GM23338 (cell line): ENCODE data around the gene HPS5. TPM values are rescaled to one million over a fixed set of nuclear protein-coding genes. Genes with fewer than 3 reads are reported as not detected.

Source experiments
- ATAC-seq: fragments of 200-7000 bp; cut with Tn5 transposase; 3 replicates; pipeline ENCODE4 v1.9.1; 2020
- DNase-seq: peaks from one replicate; pipeline ENCODE4 v3.0.0-alpha.2; 2015; ENCODE audit warnings: low spot score
- H2AFZ ChIP-seq: fragments of 200-600 bp; sonication (generic); 2 replicates; pipeline ENCODE4 v1.8.0; 2016; ENCODE audit warnings: antibody characterized with exemption, mild to moderate bottlenecking, moderate library complexity
- H3F3A ChIP-seq: fragments of 200-600 bp; sonication (generic); replicated peaks from 2 replicates; pipeline ENCODE4 v1.8.0; 2017; ENCODE audit warnings: antibody characterized with exemption, mixed run types, low read depth
- H3K27ac ChIP-seq: fragments of 200-600 bp; sonication (generic); 2 replicates; pipeline ENCODE4 v1.6.1; 2016; ENCODE audit warnings: low read depth
- H3K27me3 ChIP-seq: fragments of 200-600 bp; sonication (generic); 2 replicates; pipeline ENCODE4 v1.8.0; 2016; ENCODE audit warnings: mild to moderate bottlenecking, mixed run types, moderate library complexity; ENCODE audit not compliant: insufficient read depth
- H3K36me3 ChIP-seq: fragments of 200-600 bp; sonication (generic); 2 replicates; pipeline ENCODE4 v1.8.0; 2016; ENCODE audit warnings: mild to moderate bottlenecking; ENCODE audit not compliant: insufficient read depth
- H3K4me1 ChIP-seq: fragments of 200-600 bp; sonication (generic); 2 replicates; pipeline ENCODE4 v1.8.0; 2016; ENCODE audit warnings: mild to moderate bottlenecking, moderate library complexity; ENCODE audit not compliant: insufficient read depth
- H3K4me2 ChIP-seq: fragments of 200-600 bp; sonication (generic); 2 replicates; pipeline ENCODE4 v1.7.1; 2017; ENCODE audit warnings: mixed run types
- H3K4me3 ChIP-seq: fragments of 200-600 bp; sonication (generic); 2 replicates; pipeline ENCODE4 v1.6.1; 2016; ENCODE audit warnings: mixed run types
- H3K79me2 ChIP-seq: fragments of 200-600 bp; sonication (generic); replicated peaks from 2 replicates; pipeline ENCODE4 v1.8.0; 2017; ENCODE audit warnings: mild to moderate bottlenecking; ENCODE audit not compliant: insufficient read depth
- H3K9me2 ChIP-seq: fragments of 200-600 bp; sonication (generic); 2 replicates; pipeline ENCODE4 v1.8.0; 2017; ENCODE audit not compliant: insufficient read depth
- H4K20me1 ChIP-seq: fragments of 200-600 bp; sonication (generic); replicated peaks from 2 replicates; pipeline ENCODE4 v1.8.0; 2017; ENCODE audit warnings: mild to moderate bottlenecking; ENCODE audit not compliant: insufficient read depth
- H3K27ac Mint-ChIP-seq: 2 replicates; pipeline ENCODE4 v1.8.0; 2020; ENCODE audit warnings: inconsistent platforms, mild to moderate bottlenecking, moderate library complexity, mixed read lengths
- H3K27me3 Mint-ChIP-seq: 3 replicates; pipeline ENCODE4 v1.8.0; 2022; ENCODE audit warnings: low read depth, mild to moderate bottlenecking, moderate library complexity, mixed read lengths, inconsistent platforms; ENCODE audit not compliant: insufficient read depth, poor library complexity
- H3K36me3 Mint-ChIP-seq: 3 replicates; pipeline ENCODE4 v1.8.0; 2021; ENCODE audit warnings: low read depth, mild to moderate bottlenecking, inconsistent platforms, moderate library complexity, mixed read lengths
- H3K4me1 Mint-ChIP-seq: 3 replicates; pipeline ENCODE4 v1.8.0; 2020; ENCODE audit warnings: mild to moderate bottlenecking, inconsistent platforms, mixed read lengths
- H3K4me3 Mint-ChIP-seq: 3 replicates; pipeline ENCODE4 v1.8.0; 2021; ENCODE audit warnings: moderate library complexity, mild to moderate bottlenecking, inconsistent platforms, mixed read lengths
- H3K9me3 Mint-ChIP-seq: 3 replicates; pipeline ENCODE4 v1.8.0; 2020; ENCODE audit warnings: moderate library complexity, mild to moderate bottlenecking, inconsistent platforms, mixed read lengths
- CREB1 ChIP-seq: fragments of 250-450 bp; sonication (Bioruptor Pico); IDR thresholded peaks from 2 replicates; pipeline ENCODE4 v1.5.0; 2020; ENCODE audit warnings: low read depth, mild to moderate bottlenecking, moderate library complexity
- CTCF ChIP-seq, 2 experiments: fragments of 200-600 bp in 1 of 2; sonication (generic) in 1 of 2; conservative IDR thresholded peaks; 2 replicates each; pipeline versions ENCODE4 v1.5.1 to v1.6.1; 2016 to 2017; ENCODE audit warnings: antibody characterized with exemption in 2 of 2, low read depth in 2 of 2, mild to moderate bottlenecking in 2 of 2, moderate library complexity in 1 of 2
- ETS1 ChIP-seq: IDR thresholded peaks from 2 replicates; pipeline ENCODE4 v1.6.1; 2016; ENCODE audit warnings: antibody characterized with exemption
- EZH2 ChIP-seq: fragments of 200-600 bp; sonication (generic); IDR thresholded peaks from one replicate; pipeline ENCODE4 v1.8.0; 2017; ENCODE audit warnings: antibody characterized with exemption, mild to moderate bottlenecking, low read depth; ENCODE audit not compliant: unreplicated experiment
- EZH2phosphoT487 ChIP-seq: fragments of 200-600 bp; sonication (generic); IDR thresholded peaks from one replicate; pipeline ENCODE4 v1.8.1; 2018; ENCODE audit warnings: antibody characterized with exemption; ENCODE audit not compliant: unreplicated experiment
- JUNB ChIP-seq: IDR thresholded peaks from one replicate; pipeline ENCODE4 v1.6.1; 2016; ENCODE audit warnings: antibody characterized with exemption; ENCODE audit not compliant: unreplicated experiment
- NANOG ChIP-seq: IDR thresholded peaks from 2 replicates; pipeline ENCODE4 v1.6.1; 2016; ENCODE audit warnings: antibody characterized with exemption, borderline replicate concordance
- POLR2AphosphoS5 ChIP-seq: IDR thresholded peaks from 2 replicates; pipeline ENCODE4 v1.6.1; 2016; ENCODE audit warnings: antibody characterized with exemption, low read depth
- REST ChIP-seq: IDR thresholded peaks from one replicate; pipeline ENCODE4 v1.6.1; 2018; ENCODE audit warnings: antibody characterized with exemption; ENCODE audit not compliant: unreplicated experiment
- STAT1 ChIP-seq: IDR thresholded peaks from one replicate; pipeline ENCODE4 v1.6.1; 2016; ENCODE audit warnings: antibody characterized with exemption; ENCODE audit not compliant: unreplicated experiment
- ZNF114 ChIP-seq: fragments of 250-450 bp; sonication (Bioruptor Pico); IDR thresholded peaks from 2 replicates; pipeline ENCODE4 v1.5.0; 2020; ENCODE audit warnings: mild to moderate bottlenecking, moderate library complexity
- ZNF331 ChIP-seq: fragments of 250-450 bp; sonication (Bioruptor Pico); IDR thresholded peaks from 2 replicates; pipeline ENCODE4 v1.5.0; 2020; ENCODE audit warnings: low read depth, mild to moderate bottlenecking, moderate library complexity
- ZNF462 ChIP-seq: fragments of 250-450 bp; sonication (Bioruptor Pico); IDR thresholded peaks from 2 replicates; pipeline ENCODE4 v1.5.0; 2020; ENCODE audit warnings: mild to moderate bottlenecking, moderate library complexity
- polyA plus RNA-seq: library from polyadenylated mRNA; unstranded; fragments of >200 nt; fragmentation: Nextera tagmentation; extraction: Ambion mirVana; gene quantifications from 2 replicates; pipeline ENCODE4 v1.2.1, GENCODE V29; 2016
- total RNA-seq: library from RNA; depleted of rRNA; stranded (reverse); fragments of >200 nt; shearing (Covaris generic); gene quantifications from 2 replicates; pipeline ENCODE4 v1.2.3, GENCODE V29; 2014

HPS5 gene
- total and polyA plus RNA-seq, 2 experiments from 2014 or later, result 11.5 to 18.6 TPM

GRCh38 chr11:18347471-18348125 is 25.7 kb upstream of the HPS5 start:
- ATAC-seq (no peak), DNase-seq (no peak)
- TF ChIP-seq POLR2AphosphoS5 (no peak), REST (no peak), JUNB (no peak), NANOG (no peak), CTCF (conservative IDR thresholded peaks at IDR 0.05; ENCODE audit: low read depth in 2 of 2) (no peak), EZH2 (no peak), ZNF331 (CRISPR knock-in tag) (no peak), CREB1 (no peak), STAT1 (no peak), EZH2phosphoT487 (no peak), ZNF462 (CRISPR knock-in tag) (no peak), ETS1 (no peak), ZNF114 (no peak)
- no peak overlapping the region for H2AFZ ChIP-seq
- H3K9me2 ChIP-seq, result no peaks in the 10 kb centered on the region
- no peaks in the 10 kb centered on the region for H3K27me3 Mint-ChIP-seq
- H3K79me2 ChIP-seq, result no peaks in the 10 kb centered on the region
- H3K36me3 ChIP-seq, result peaks cover 19% of the 10 kb centered on the region
- H3K27ac Mint-ChIP-seq, result no peak overlapping the region
- H3K36me3 Mint-ChIP-seq, result peaks cover 37% of the 10 kb centered on the region
- H3K4me3 Mint-ChIP-seq, result no peak overlapping the region
- no peak overlapping the region for H3K4me2 ChIP-seq
- H3K4me3 ChIP-seq, result no peak overlapping the region
- no peaks in the 10 kb centered on the region for H4K20me1 ChIP-seq
- no peak overlapping the region for H3K27ac ChIP-seq
- H3K4me1 Mint-ChIP-seq, result no peaks in the 10 kb centered on the region
- H3K4me1 ChIP-seq, result no peaks in the 10 kb centered on the region
- no peaks in the 10 kb centered on the region for H3K27me3 ChIP-seq
- H3F3A ChIP-seq, result no peaks in the 10 kb centered on the region
- H3K9me3 Mint-ChIP-seq, result no peaks in the 10 kb centered on the region
